Measurements from ENCODE around the gene SKAP1. TPM values are rescaled to one million over a fixed set of nuclear protein-coding genes. Genes with fewer than 3 reads are reported as not detected.

SKAP1 gene
- total RNA-seq, 4 donors from 2014 or later: 1.2 to 6.4 (median 4.9) TPM; not detected in 1

DNA sequence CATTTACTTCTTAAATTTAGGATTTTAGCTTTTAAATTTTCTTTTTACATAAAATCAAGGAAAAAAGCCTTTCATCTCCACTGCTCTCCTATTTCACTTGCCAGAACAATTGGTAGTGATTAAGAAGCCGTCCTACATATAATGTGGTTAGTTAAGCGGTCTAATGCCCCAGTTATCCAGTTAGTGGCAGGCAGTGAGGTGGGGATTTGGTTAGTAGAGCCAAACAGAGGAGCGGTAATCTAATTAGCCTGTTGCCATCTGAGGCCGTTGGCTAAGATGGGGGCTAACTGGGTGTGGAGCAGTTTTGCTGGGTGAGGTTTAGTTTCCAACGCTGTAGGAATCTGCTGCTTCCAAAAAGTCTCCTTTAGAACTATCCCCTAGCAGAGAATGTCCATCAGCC lies 300.0 kb downstream of the SKAP1 start:
- Histone ChIP-seq H3K4me1 (peaks cover 0 to 3% (median 0%) of the 10 kb centered on the region in 4 donors), H3K27ac (no peak overlapping the region), H3K36me3 (no peaks in the 10 kb centered on the region), H3K4me3 (no peak overlapping the region), H3K27me3 (no peaks in the 10 kb centered on the region), H3K9me3 (no peaks in the 10 kb centered on the region)
- intact Hi-C loops (cut with DNase I; ENCODE audit: low total_unique reads) (loop anchor here (5.0 to 10.0 kb wide), 2 partner anchors 55 to 103 kb away; no protein-coding TSS in a partner anchor), in situ Hi-C loops (cut with MboI; ENCODE audit: low pct_ligation_motif_present in 1 of 4, low pct_unique_long_range_greater_than_20kb in 1 of 4, low sequenced_read_pairs in 3 of 4) (loop anchor here in 3 of 4 donors (5.0 to 10.0 kb wide), 4 partner anchors 45 to 98 kb away; partner anchors contain the start of gene COPZ2 (in 1 of the 3))
- no peak for DNase-seq
- no peak for TF ChIP-seq POLR2A (IDR thresholded peaks at IDR 0.05)
- TF ChIP-seq EP300 (IDR thresholded peaks at IDR 0.05; ENCODE audit: low read depth): no peak
- TF ChIP-seq POLR2AphosphoS5 (IDR thresholded peaks at IDR 0.05): no peak
- TF ChIP-seq, protein P1, sequence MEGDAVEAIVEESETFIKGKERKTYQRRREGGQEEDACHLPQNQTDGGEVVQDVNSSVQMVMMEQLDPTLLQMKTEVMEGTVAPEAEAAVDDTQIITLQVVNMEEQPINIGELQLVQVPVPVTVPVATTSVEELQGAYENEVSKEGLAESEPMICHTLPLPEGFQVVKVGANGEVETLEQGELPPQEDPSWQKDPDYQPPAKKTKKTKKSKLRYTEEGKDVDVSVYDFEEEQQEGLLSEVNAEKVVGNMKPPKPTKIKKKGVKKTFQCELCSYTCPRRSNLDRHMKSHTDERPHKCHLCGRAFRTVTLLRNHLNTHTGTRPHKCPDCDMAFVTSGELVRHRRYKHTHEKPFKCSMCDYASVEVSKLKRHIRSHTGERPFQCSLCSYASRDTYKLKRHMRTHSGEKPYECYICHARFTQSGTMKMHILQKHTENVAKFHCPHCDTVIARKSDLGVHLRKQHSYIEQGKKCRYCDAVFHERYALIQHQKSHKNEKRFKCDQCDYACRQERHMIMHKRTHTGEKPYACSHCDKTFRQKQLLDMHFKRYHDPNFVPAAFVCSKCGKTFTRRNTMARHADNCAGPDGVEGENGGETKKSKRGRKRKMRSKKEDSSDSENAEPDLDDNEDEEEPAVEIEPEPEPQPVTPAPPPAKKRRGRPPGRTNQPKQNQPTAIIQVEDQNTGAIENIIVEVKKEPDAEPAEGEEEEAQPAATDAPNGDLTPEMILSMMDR (IDR thresholded peaks at IDR 0.05): no peak
- WGBS, 2 donors (ENCODE audit: low coverage in 1 of 2): 54 to 58% methylated on average over 5 of the region's 5 CpGs

DNA sequence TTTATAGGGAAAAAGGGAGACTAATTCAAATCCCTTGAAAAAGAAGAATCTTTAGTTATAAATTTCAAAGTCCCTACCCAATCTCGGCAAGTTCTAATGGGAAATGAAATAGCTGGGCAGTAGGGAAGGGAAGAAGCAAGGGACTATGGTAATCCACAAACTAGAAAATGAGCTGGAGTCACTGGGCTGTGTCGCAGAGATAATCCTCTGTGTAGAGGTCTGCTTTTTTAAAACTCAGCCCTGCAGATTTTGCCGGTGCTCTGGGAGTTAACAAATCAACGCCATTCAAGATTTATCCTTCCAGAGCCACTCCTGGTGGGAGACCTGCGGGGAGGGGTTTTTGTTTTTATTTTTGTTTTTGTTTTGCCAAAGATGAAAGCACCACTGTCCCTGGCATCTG lies 301.6 kb downstream of the SKAP1 start:
- intact Hi-C loops (cut with DNase I; ENCODE audit: low total_unique reads): loop anchor here (10.0 kb wide), 1 partner anchor 54 kb away; no protein-coding TSS in a partner anchor
- 61% methylated on average over 5 of the region's 5 CpGs for WGBS, 2 donors (ENCODE audit: low coverage in 1 of 2)

DNA sequence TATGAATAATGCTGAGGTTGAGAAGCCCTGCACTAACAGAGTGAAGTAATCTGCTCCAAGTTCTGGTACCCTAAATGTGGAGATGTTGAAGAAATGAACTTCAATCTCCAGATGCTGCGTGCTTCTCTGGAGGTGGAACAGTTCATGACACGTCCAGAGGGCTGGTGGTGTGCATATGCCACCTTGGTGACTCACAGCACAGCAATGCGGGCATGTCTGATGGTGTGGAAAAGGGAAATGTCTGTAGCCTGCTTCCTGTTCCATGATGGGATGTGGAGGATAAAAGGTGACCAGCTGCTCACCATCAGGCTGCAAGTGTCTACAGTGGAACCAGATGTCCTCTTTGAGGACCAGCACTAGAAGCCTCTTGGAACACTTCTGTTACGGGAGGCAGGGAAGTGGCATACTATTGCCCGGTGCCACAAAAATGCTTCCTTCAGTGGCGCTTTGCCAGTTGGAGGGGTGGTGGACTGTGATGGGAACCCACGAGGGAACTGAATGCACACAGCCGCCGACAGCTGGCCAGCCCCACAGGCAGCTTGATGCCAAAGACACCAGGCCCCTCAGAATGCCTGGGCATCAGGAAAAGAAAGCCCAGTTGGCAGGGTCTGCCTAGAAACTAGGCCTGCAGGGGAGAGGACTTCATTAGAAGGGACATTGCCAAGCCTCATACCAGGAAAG lies 302.5 kb downstream of the SKAP1 start:
- H3K27ac ChIP-seq: no peak overlapping the region
- H3K36me3 ChIP-seq: peaks cover 0 to 11% (median 2%) of the 10 kb centered on the region in 4 donors
- in situ Hi-C loops (cut with MboI; ENCODE audit: low pct_ligation_motif_present in 1 of 4, low pct_unique_long_range_greater_than_20kb in 1 of 4, low sequenced_read_pairs in 3 of 4): loop anchor here in 2 of 4 donors (5.0 kb wide), 2 partner anchors 45 to 95 kb away; no protein-coding TSS in a partner anchor
- TF ChIP-seq POLR2A (IDR thresholded peaks at IDR 0.05): no peak
- 86 to 100% methylated on average over 1 to 9 of the region's 9 CpGs for WGBS, 2 donors (ENCODE audit: low coverage in 1 of 2)
- H3K4me3 ChIP-seq: no peak overlapping the region
- intact Hi-C loops (cut with DNase I; ENCODE audit: low total_unique reads): loop anchor here (10.0 kb wide), 1 partner anchor 53 kb away; no protein-coding TSS in a partner anchor
- H3K4me1 ChIP-seq: peaks cover 0 to 3% (median 0%) of the 10 kb centered on the region in 4 donors
- DNase-seq: no peak
- no peaks in the 10 kb centered on the region for H3K27me3 ChIP-seq
- H3K9me3 ChIP-seq: no peaks in the 10 kb centered on the region

More for the DNA sequence above, 301.6 kb downstream of the SKAP1 start:
- in situ Hi-C loops (cut with MboI; ENCODE audit: low pct_ligation_motif_present in 1 of 4, low pct_unique_long_range_greater_than_20kb in 1 of 4, low sequenced_read_pairs in 3 of 4): loop anchor here in 2 of 4 donors (5.0 kb wide), 2 partner anchors 46 to 96 kb away; no protein-coding TSS in a partner anchor
- TF ChIP-seq, protein P1 (IDR thresholded peaks at IDR 0.05): no peak
- TF ChIP-seq POLR2AphosphoS5 (IDR thresholded peaks at IDR 0.05): no peak
- TF ChIP-seq EP300 (IDR thresholded peaks at IDR 0.05; ENCODE audit: low read depth): no peak
- no peak for TF ChIP-seq POLR2A (IDR thresholded peaks at IDR 0.05)
- no peaks in the 10 kb centered on the region for H3K9me3 ChIP-seq
- H3K27me3 ChIP-seq: no peaks in the 10 kb centered on the region
- peaks cover 0 to 4% (median 0%) of the 10 kb centered on the region in 4 donors for H3K36me3 ChIP-seq
- H3K4me1 ChIP-seq: peaks cover 0 to 3% (median 0%) of the 10 kb centered on the region in 4 donors
- H3K4me3 ChIP-seq: no peak overlapping the region
- no peak for DNase-seq
- H3K27ac ChIP-seq: no peak overlapping the region

DNA sequence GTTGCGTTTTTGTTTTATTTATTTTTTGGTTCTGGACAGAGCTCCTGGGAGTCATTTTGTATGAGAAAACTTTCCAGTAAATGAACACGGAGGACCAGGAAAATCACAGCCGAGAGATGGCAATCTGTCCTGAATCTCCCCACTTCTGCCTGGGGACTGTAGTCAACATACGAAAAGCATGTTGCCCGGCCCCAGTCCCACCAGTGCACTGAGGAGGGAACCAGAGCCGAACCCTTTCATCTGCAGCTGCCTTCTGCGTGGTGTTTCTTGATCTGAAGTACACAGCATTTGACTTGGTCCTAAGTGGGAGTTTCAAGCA lies 303.5 kb downstream of the SKAP1 start:
- peaks cover 0 to 21% (median 7%) of the 10 kb centered on the region in 4 donors for H3K36me3 ChIP-seq
- WGBS, 2 donors (ENCODE audit: low coverage in 1 of 2): 67 to 82% methylated on average over 1 to 7 of the region's 7 CpGs
- in situ Hi-C loops (cut with MboI; ENCODE audit: low pct_ligation_motif_present in 1 of 4, low pct_unique_long_range_greater_than_20kb in 1 of 4, low sequenced_read_pairs in 3 of 4): loop anchor here in 2 of 4 donors (5.0 kb wide), 2 partner anchors 44 to 94 kb away; no protein-coding TSS in a partner anchor

More for the DNA sequence above, 303.5 kb downstream of the SKAP1 start:
- H3K27me3 ChIP-seq: no peaks in the 10 kb centered on the region
- H3K27ac ChIP-seq: no peak overlapping the region
- TF ChIP-seq POLR2AphosphoS5 (IDR thresholded peaks at IDR 0.05) (no peak), EP300 (IDR thresholded peaks at IDR 0.05; ENCODE audit: low read depth) (no peak), POLR2A (IDR thresholded peaks at IDR 0.05) (no peak)
- TF ChIP-seq, protein P1 (IDR thresholded peaks at IDR 0.05): no peak
- no peaks in the 10 kb centered on the region for H3K9me3 ChIP-seq
- H3K4me1 ChIP-seq: peaks cover 0 to 3% (median 0%) of the 10 kb centered on the region in 4 donors
- no peak overlapping the region for H3K4me3 ChIP-seq
- no peak for DNase-seq
- intact Hi-C loops (cut with DNase I; ENCODE audit: low total_unique reads): loop anchor here (10.0 kb wide), 1 partner anchor 52 kb away; no protein-coding TSS in a partner anchor
